HG03439 (cell line): ENCODE results near the gene TEX47.

Source experiments
- ATAC-seq: cut with Tn5 transposase; IDR thresholded peaks from one replicate; pipeline ENCODE4 v1.9.1; 2021; ENCODE audit warnings: mild to moderate bottlenecking, moderate library complexity; ENCODE audit not compliant: unreplicated experiment

TEX47 gene

GRCh38 chr7:88756802-88757201, 38.7 kb downstream of the TEX47 start:
- ATAC-seq: no peak

- no peak for ATAC-seq
These were observed 49.4 kb downstream of the TEX47 start for GRCh38 chr7:88746126-88746525.
